Breast epithelium (tissue), 4 donors: ENCODE data around the gene FOXA3. TPM values are rescaled to one million over a fixed set of nuclear protein-coding genes. Genes with fewer than 3 reads are reported as not detected.

ENCODE experiments used
- DNase-seq, 2 donors: peaks; one replicate each; pipeline ENCODE4 v3.0.0-alpha.2; 2019; ENCODE audit warnings: low spot score in 2 of 2
- H3K27ac ChIP-seq, 2 donors: fragments of 200-600 bp; sonication (generic) in 1 of 2; one replicate each; pipeline ENCODE4 v1.5.1; 2016 to 2019; ENCODE audit warnings: mild to moderate bottlenecking in 1 of 2
- H3K27me3 ChIP-seq, 2 donors: fragments of 200-600 bp; sonication (generic) in 1 of 2; one replicate each; pipeline versions ENCODE4 v1.5.1 to v1.6.0; 2017 to 2019; ENCODE audit warnings: control low read depth in 1 of 2, mild to moderate bottlenecking in 1 of 2
- H3K36me3 ChIP-seq: fragments of 200-600 bp; one replicate; pipeline ENCODE4 v1.5.1; 2019
- H3K4me1 ChIP-seq, 2 donors: fragments of 200-600 bp; sonication (generic); one replicate each; pipeline ENCODE4 v1.5.1; 2016 to 2019; ENCODE audit warnings: control low read depth in 1 of 2
- H3K4me3 ChIP-seq, 3 donors: fragments of 200-600 bp; sonication (generic); 1 replicate in 2 of 3; 2 replicates in 1 of 3; pipeline ENCODE4 v1.5.1; 2016 to 2019; ENCODE audit warnings: mild to moderate bottlenecking in 3 of 3, moderate library complexity in 2 of 3
- H3K9me3 ChIP-seq, 2 donors: fragments of 200-600 bp; sonication (generic) in 1 of 2; one replicate each; pipeline ENCODE4 v1.5.1; 2016 to 2019; ENCODE audit warnings: control low read depth in 1 of 2
- CTCF ChIP-seq, 3 donors: fragments of 450-650 bp; IDR thresholded peaks; one replicate each; pipeline ENCODE4 v1.5.1; 2016 to 2017; ENCODE audit warnings: antibody characterized with exemption in 3 of 3, mild to moderate bottlenecking in 3 of 3, moderate library complexity in 3 of 3
- POLR2A ChIP-seq: fragments of 450-650 bp; IDR thresholded peaks from one replicate; pipeline ENCODE4 v1.6.1; 2016; ENCODE audit warnings: antibody characterized with exemption, mild to moderate bottlenecking, moderate library complexity
- POLR2AphosphoS5 ChIP-seq, 3 donors: sonication (generic); formaldehyde crosslinking; IDR thresholded peaks; one replicate each; pipeline ENCODE4 v1.6.1; 2017; ENCODE audit warnings: antibody characterized with exemption in 3 of 3
- intact Hi-C: fragments of 100-400 bp; cut with DNase I; formaldehyde crosslinking; loops from one replicate; pipeline ENCODE4 v1.15.1; 2023; ENCODE audit warnings: low total_unique reads
- total RNA-seq, 3 donors: library from RNA; depleted of rRNA; stranded (reverse); fragments of >200 nt; gene quantifications; one replicate each; pipeline ENCODE4 v1.1.0, GENCODE V29; 2016

Gene FOXA3
- total RNA-seq, 3 donors from 2014 or later, result 0.33 TPM; not detected in 2

- H3K27me3 ChIP-seq, result no peaks in the 10 kb centered on the region
- no peak for DNase-seq
- no peaks in the 10 kb centered on the region for H3K9me3 ChIP-seq
- TF ChIP-seq POLR2A (no peak), CTCF (IDR thresholded peaks at IDR 0.05) (no peak), POLR2AphosphoS5 (IDR thresholded peaks at IDR 0.05) (no peak)
- no peak overlapping the region for H3K4me3 ChIP-seq
- intact Hi-C loops, result no loop called here
- H3K27ac ChIP-seq, result no peak overlapping the region
- no peaks in the 10 kb centered on the region for H3K36me3 ChIP-seq
- no peaks in the 10 kb centered on the region for H3K4me1 ChIP-seq
Observed at GRCh38 chr19:45897261-45897812, 33.2 kb downstream of the FOXA3 start.

- H3K9me3 ChIP-seq, result no peaks in the 10 kb centered on the region
- H3K4me1 ChIP-seq, result no peaks in the 10 kb centered on the region
- H3K4me3 ChIP-seq, result no peak overlapping the region
- no peak for DNase-seq
- no peak for TF ChIP-seq CTCF (IDR thresholded peaks at IDR 0.05)
- no peak for TF ChIP-seq POLR2AphosphoS5 (IDR thresholded peaks at IDR 0.05)
- TF ChIP-seq POLR2A, result no peak
- intact Hi-C loops, result no loop called here
- H3K27ac ChIP-seq, result no peak overlapping the region
- no peaks in the 10 kb centered on the region for H3K27me3 ChIP-seq
- H3K36me3 ChIP-seq, result no peaks in the 10 kb centered on the region
Observed at GRCh38 chr19:45899253-45899652, 35.1 kb downstream of the FOXA3 start.

- TF ChIP-seq POLR2A (no peak), POLR2AphosphoS5 (IDR thresholded peaks at IDR 0.05) (no peak), CTCF (IDR thresholded peaks at IDR 0.05) (no peak)
- H3K36me3 ChIP-seq, result no peaks in the 10 kb centered on the region
- no peak overlapping the region for H3K4me3 ChIP-seq
- no peak overlapping the region for H3K27ac ChIP-seq
- DNase-seq, result no peak
- intact Hi-C loops, result no loop called here
- no peaks in the 10 kb centered on the region for H3K9me3 ChIP-seq
- H3K27me3 ChIP-seq, result no peaks in the 10 kb centered on the region
- H3K4me1 ChIP-seq, result no peaks in the 10 kb centered on the region
Observed at GRCh38 chr19:45899919-45900589, 35.9 kb downstream of the FOXA3 start.

- Histone ChIP-seq H3K4me1 (no peaks in the 10 kb centered on the region), H3K27ac (no peak overlapping the region), H3K9me3 (no peaks in the 10 kb centered on the region), H3K4me3 (peak overlapping the region; percentile 59 to 79 (median 75)), H3K36me3 (no peaks in the 10 kb centered on the region), H3K27me3 (no peaks in the 10 kb centered on the region)
- TF ChIP-seq CTCF (IDR thresholded peaks at IDR 0.05) (no peak), POLR2A (no peak), POLR2AphosphoS5 (IDR thresholded peaks at IDR 0.05) (no peak)
- intact Hi-C loops, result loop anchor here (1.0 kb wide), 1 partner anchor 29 kb away; no protein-coding TSS in a partner anchor
- no peak for DNase-seq
Observed at GRCh38 chr19:45900738-45901431, 36.8 kb downstream of the FOXA3 start.

- TF ChIP-seq POLR2A (no peak), CTCF (IDR thresholded peaks at IDR 0.05) (no peak), POLR2AphosphoS5 (IDR thresholded peaks at IDR 0.05) (no peak)
- H3K9me3 ChIP-seq, result no peaks in the 10 kb centered on the region
- H3K27me3 ChIP-seq, result no peaks in the 10 kb centered on the region
- no peak for DNase-seq
- no peak overlapping the region for H3K27ac ChIP-seq
- H3K4me3 ChIP-seq, result peak overlapping the region; percentile 59 to 79 (median 75)
- no peaks in the 10 kb centered on the region for H3K4me1 ChIP-seq
- no peaks in the 10 kb centered on the region for H3K36me3 ChIP-seq
- intact Hi-C loops, result loop anchor here (1.0 kb wide), 1 partner anchor 29 kb away; no protein-coding TSS in a partner anchor
Observed at GRCh38 chr19:45901432-45901911, 37.3 kb downstream of the FOXA3 start.
